Activated T-cell treated with anti-CD3 and anti-CD28 coated beads, Interleukin-2, amount 50 U/mL, for 72 hours (primary cell): ENCODE measurements around the gene SPART. TPM values are rescaled to one million over a fixed set of nuclear protein-coding genes. Genes with fewer than 3 reads are reported as not detected.

ENCODE experiments used
- ATAC-seq, 2 donors: fragments of 150-1000 bp; cut with Tn5 transposase; replicated peaks in 1 of 2; 2 replicates each; pipeline ENCODE4 v1.10.0; 2021; ENCODE audit warnings: moderate library complexity in 2 of 2, mild to moderate bottlenecking in 1 of 2
- DNase-seq, 2 donors: peaks; one replicate each; pipeline ENCODE4 v3.0.0; 2021 to 2022; ENCODE audit warnings: mixed read lengths in 1 of 2
- H3K27ac Mint-ChIP-seq: one replicate; pipeline ENCODE4 v1.8.0; 2022; ENCODE audit warnings: mild to moderate bottlenecking, moderate library complexity, mixed read lengths
- H3K27me3 Mint-ChIP-seq: one replicate; pipeline ENCODE4 v1.8.0; 2022; ENCODE audit warnings: low read depth, mixed read lengths
- H3K36me3 Mint-ChIP-seq, 2 donors: one replicate each; pipeline ENCODE4 v1.8.0; 2022; ENCODE audit warnings: mixed read lengths in 2 of 2, mild to moderate bottlenecking in 1 of 2; ENCODE audit not compliant: insufficient read depth in 2 of 2
- H3K4me1 Mint-ChIP-seq: one replicate; pipeline ENCODE4 v1.8.0; 2022; ENCODE audit warnings: low read depth, mixed read lengths
- H3K4me3 Mint-ChIP-seq, 2 donors: one replicate each; pipeline ENCODE4 v1.8.0; 2022; ENCODE audit warnings: mild to moderate bottlenecking in 2 of 2, mixed read lengths in 2 of 2, moderate library complexity in 2 of 2
- H3K9me3 Mint-ChIP-seq, 2 donors: one replicate each; pipeline ENCODE4 v1.8.0; 2022; ENCODE audit warnings: mixed read lengths in 2 of 2
- total RNA-seq, 2 donors: library from RNA; stranded (reverse); gene quantifications; one replicate each; pipeline ENCODE4 v1.2.3, GENCODE V29; 2022

The SPART gene
- total RNA-seq, 2 donors from 2014 or later: 12.2 to 23.4 TPM

GRCh38 chr13:36360903-36361302 lies 14.7 kb upstream of the SPART start:
- no peak for DNase-seq
- no peak for ATAC-seq
- H3K36me3 Mint-ChIP-seq: no peaks in the 10 kb centered on the region

DNA sequence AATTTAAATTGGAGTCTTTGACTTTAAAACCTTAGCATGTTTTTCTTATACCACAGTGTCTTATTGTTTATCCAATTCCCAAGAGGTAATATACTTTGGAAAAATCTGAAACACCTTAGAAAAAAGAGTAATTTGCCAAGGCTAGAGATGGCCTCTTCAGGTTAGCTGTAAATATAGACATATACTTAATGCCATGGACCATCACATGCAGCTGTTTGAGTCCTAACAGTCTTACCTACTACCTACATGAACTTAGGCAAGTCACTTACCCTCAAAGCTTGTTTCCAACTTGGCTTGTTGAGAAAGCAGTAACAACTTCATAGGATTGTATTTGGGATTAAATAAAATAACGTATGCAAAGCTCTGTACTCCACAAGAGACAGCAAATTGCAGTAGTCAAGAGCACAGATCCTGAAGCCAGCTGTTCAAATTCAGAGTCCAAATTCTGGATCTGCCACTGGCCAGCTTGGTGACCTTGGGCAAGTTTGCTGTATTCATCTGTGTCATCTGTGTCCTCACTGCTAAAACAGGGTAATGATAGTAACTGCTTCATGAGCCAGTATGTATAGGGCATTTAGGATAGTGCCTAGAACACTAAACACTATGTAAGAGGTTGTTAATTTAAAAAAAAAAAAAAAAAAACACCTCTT lies 13.2 kb upstream of the SPART start:
- peaks cover 5% of the 10 kb centered on the region for H3K27me3 Mint-ChIP-seq
- no peak overlapping the region for H3K4me3 Mint-ChIP-seq
- H3K36me3 Mint-ChIP-seq: no peaks in the 10 kb centered on the region
- ATAC-seq (no peak), DNase-seq (no peak)
- H3K9me3 Mint-ChIP-seq: no peaks in the 10 kb centered on the region
- H3K4me1 Mint-ChIP-seq: no peaks in the 10 kb centered on the region
- no peak overlapping the region for H3K27ac Mint-ChIP-seq

More at GRCh38 chr13:36360903-36361302, 14.7 kb upstream of the SPART start:
- H3K4me1 Mint-ChIP-seq: no peaks in the 10 kb centered on the region
- H3K27me3 Mint-ChIP-seq: peaks cover 11% of the 10 kb centered on the region
- H3K9me3 Mint-ChIP-seq: no peaks in the 10 kb centered on the region
- no peak overlapping the region for H3K27ac Mint-ChIP-seq
- H3K4me3 Mint-ChIP-seq: no peak overlapping the region

DNA sequence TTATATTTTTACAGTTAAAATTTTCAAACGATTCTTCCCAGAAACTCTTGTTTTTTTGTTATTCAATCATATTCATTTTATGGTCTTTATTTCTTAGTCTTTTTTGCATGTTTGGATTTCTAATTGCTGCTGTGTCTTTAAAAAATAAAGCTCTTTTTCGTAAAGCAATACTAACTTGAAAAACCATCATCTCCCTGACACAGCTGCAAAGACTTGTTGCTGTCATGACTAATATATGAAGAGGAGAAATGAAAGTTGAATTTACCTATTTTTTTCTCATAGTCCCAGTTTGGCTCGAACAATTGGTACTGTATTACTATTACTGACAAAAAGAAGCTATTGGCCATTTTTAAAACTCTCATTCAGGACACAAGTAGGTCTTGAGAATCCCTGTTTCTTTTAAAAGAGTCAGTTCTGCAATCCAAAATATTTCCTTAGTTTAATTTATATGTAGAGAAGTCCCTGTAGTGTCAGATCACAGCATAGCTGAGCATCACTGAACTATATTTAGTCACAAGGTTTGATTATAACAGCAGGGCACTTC lies 12.1 kb upstream of the SPART start:
- ATAC-seq: no peak
- Mint-ChIP-seq H3K36me3 (no peaks in the 10 kb centered on the region), H3K4me3 (no peak overlapping the region), H3K27ac (no peak overlapping the region), H3K4me1 (no peaks in the 10 kb centered on the region), H3K27me3 (peaks cover 5% of the 10 kb centered on the region), H3K9me3 (no peaks in the 10 kb centered on the region)
- DNase-seq: no peak

DNA sequence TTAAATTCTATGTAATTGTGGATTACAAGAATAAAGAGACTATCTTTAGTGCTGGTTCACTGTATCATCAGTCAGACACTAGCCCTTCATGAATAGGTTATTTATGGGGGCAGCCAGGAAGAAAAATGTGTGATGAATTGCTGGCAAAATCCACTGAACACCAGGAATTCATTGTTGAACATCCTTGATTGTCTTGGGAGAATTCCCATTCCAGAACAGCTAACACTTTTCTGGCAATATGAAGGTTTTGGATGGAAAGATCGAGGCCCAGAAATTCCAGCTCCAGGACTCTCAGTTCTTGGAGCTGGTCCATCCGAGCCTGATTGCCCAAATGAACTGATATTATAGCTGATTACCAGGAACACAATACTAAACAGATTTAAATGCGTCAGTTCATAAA lies 11.5 kb upstream of the SPART start:
- peaks cover 5% of the 10 kb centered on the region for H3K27me3 Mint-ChIP-seq
- H3K36me3 Mint-ChIP-seq: no peaks in the 10 kb centered on the region
- H3K4me1 Mint-ChIP-seq: no peaks in the 10 kb centered on the region
- H3K9me3 Mint-ChIP-seq: no peaks in the 10 kb centered on the region
- H3K4me3 Mint-ChIP-seq: no peak overlapping the region
- no peak for DNase-seq
- no peak for ATAC-seq
- H3K27ac Mint-ChIP-seq: no peak overlapping the region

- H3K36me3 Mint-ChIP-seq: no peaks in the 10 kb centered on the region
- H3K27ac Mint-ChIP-seq: no peak overlapping the region
- H3K9me3 Mint-ChIP-seq: no peaks in the 10 kb centered on the region
- DNase-seq: no peak
- no peaks in the 10 kb centered on the region for H3K4me1 Mint-ChIP-seq
- ATAC-seq: no peak
- peaks cover 5% of the 10 kb centered on the region for H3K27me3 Mint-ChIP-seq
- no peak overlapping the region for H3K4me3 Mint-ChIP-seq
These were observed 11.0 kb upstream of the SPART start for GRCh38 chr13:36357231-36357630.

- H3K27ac Mint-ChIP-seq: no peak overlapping the region
- no peak for ATAC-seq
These were observed 9.9 kb upstream of the SPART start for GRCh38 chr13:36356058-36356457.

GRCh38 chr13:36355632-36356031 lies 9.4 kb upstream of the SPART start:
- H3K9me3 Mint-ChIP-seq: no peaks in the 10 kb centered on the region
- peaks cover 5% of the 10 kb centered on the region for H3K27me3 Mint-ChIP-seq
- H3K27ac Mint-ChIP-seq: no peak overlapping the region
- H3K36me3 Mint-ChIP-seq: no peaks in the 10 kb centered on the region
- H3K4me3 Mint-ChIP-seq: no peak overlapping the region
- H3K4me1 Mint-ChIP-seq: no peaks in the 10 kb centered on the region
- ATAC-seq: no peak
- DNase-seq: no peak

More at GRCh38 chr13:36356058-36356457, 9.9 kb upstream of the SPART start:
- Mint-ChIP-seq H3K27me3 (peaks cover 5% of the 10 kb centered on the region), H3K9me3 (no peaks in the 10 kb centered on the region), H3K36me3 (no peaks in the 10 kb centered on the region), H3K4me3 (no peak overlapping the region), H3K4me1 (no peaks in the 10 kb centered on the region)
- no peak for DNase-seq

DNA sequence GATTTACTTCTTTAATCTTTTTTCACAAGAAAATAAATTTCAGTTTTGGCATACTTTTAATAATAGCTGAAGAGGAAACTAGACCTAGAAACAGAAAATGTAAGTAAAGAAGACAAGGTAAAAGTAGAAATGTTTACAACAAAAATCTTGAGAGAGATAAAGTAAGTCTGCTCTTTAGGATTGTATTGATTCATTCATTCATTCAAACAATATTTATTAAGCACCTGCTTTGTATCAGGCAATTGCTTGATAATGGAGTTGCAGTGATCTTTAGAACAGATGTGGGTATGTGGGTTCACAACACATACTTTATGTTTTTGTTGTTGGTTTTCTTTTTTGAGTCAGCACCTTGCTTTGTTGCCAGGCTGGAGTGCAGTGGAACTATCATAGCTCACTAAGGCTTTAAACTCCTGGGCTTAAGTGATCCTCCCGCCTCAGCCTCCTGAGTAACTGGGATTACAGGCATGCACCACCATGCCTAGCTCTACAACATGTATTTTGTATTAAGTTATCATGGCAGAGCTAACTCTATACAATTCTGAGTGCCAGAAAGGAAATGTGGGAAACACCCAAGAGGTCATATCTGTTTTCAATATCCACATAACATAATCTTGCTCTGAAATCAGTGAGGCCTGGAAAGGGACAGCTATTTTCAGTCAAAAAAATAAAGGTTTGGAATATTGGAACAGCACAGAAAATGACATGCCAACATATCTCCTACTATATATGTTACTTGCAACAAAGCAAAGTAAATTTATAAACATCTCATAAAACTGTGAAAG lies 8.8 kb upstream of the SPART start:
- H3K4me3 Mint-ChIP-seq: no peak overlapping the region
- no peak overlapping the region for H3K27ac Mint-ChIP-seq
- no peaks in the 10 kb centered on the region for H3K36me3 Mint-ChIP-seq
- H3K4me1 Mint-ChIP-seq: no peaks in the 10 kb centered on the region
- peaks cover 5% of the 10 kb centered on the region for H3K27me3 Mint-ChIP-seq
- no peaks in the 10 kb centered on the region for H3K9me3 Mint-ChIP-seq
- ATAC-seq (no peak), DNase-seq (no peak)

DNA sequence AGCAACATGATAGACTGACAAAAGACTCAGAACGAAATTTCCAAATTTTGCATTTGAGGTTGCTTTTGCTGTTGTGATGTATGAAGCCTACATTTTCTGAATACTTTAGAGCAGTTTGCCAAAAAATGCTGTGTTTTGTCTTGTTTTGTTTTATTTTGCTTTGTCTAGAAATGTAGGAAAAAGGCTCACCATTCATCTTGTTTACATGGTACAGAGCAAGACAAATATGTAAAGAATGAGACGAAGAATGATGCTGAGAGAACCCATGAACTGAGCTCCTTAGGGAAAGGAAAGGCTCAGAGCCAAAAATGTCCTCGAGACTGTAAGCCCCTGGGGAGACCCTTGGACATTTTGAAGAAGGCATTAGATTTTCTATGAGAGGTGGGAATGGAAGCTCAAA lies 6.8 kb upstream of the SPART start:
- Mint-ChIP-seq H3K9me3 (no peaks in the 10 kb centered on the region), H3K36me3 (no peaks in the 10 kb centered on the region), H3K27ac (no peak overlapping the region), H3K4me3 (no peak overlapping the region), H3K4me1 (no peaks in the 10 kb centered on the region), H3K27me3 (peaks cover 5% of the 10 kb centered on the region)
- ATAC-seq: no peak
- DNase-seq: no peak

GRCh38 chr13:36352350-36352749 lies 6.2 kb upstream of the SPART start:
- no peak for ATAC-seq
- H3K9me3 Mint-ChIP-seq: no peaks in the 10 kb centered on the region
- no peak overlapping the region for H3K27ac Mint-ChIP-seq
- peaks cover under 1% of the 10 kb centered on the region for H3K4me1 Mint-ChIP-seq
- H3K4me3 Mint-ChIP-seq: no peak overlapping the region
- H3K27me3 Mint-ChIP-seq: no peaks in the 10 kb centered on the region
- no peaks in the 10 kb centered on the region for H3K36me3 Mint-ChIP-seq
- no peak for DNase-seq

- H3K4me1 Mint-ChIP-seq: peaks cover 29% of the 10 kb centered on the region
- DNase-seq (no peak), ATAC-seq (no peak)
- H3K9me3 Mint-ChIP-seq: no peaks in the 10 kb centered on the region
- H3K27ac Mint-ChIP-seq: no peak overlapping the region
- no peak overlapping the region for H3K4me3 Mint-ChIP-seq
- no peaks in the 10 kb centered on the region for H3K27me3 Mint-ChIP-seq
- peaks cover 0 to 3% of the 10 kb centered on the region in 2 donors for H3K36me3 Mint-ChIP-seq
These were observed 1.5 kb upstream of the SPART start for GRCh38 chr13:36347531-36348210.

- Mint-ChIP-seq H3K27ac (peak overlapping the region; percentile 96), H3K36me3 (peaks cover 0 to 3% of the 10 kb centered on the region in 2 donors), H3K9me3 (no peaks in the 10 kb centered on the region), H3K27me3 (no peaks in the 10 kb centered on the region), H3K4me1 (peaks cover 29% of the 10 kb centered on the region), H3K4me3 (peak overlapping the region; percentile 71 to 85)
- DNase-seq (peak; percentile 35 to 42), ATAC-seq (peak in 1 of 2 donors; percentile 30)
These were observed 564 bp downstream of the SPART start for GRCh38 chr13:36345438-36346221.
